ENCODE results near the gene OXSM. TPM values are rescaled to one million over a fixed set of nuclear protein-coding genes. Genes with fewer than 3 reads are reported as not detected.

OXSM gene
- total RNA-seq, 1 experiment from 2014 or later, result 11.1 TPM

- no peaks in the 10 kb centered on the region for H3K9me3 Mint-ChIP-seq (ENCODE audit: unreplicated experiment)
- no TSS peak for BruUV-seq (replicated peaks)
- no peaks in the 10 kb centered on the region for H3K4me1 ChIP-seq
- peaks cover 27% of the 10 kb centered on the region for H3K36me3 Mint-ChIP-seq (ENCODE audit: insufficient read depth, unreplicated experiment)
- H3K4me1 Mint-ChIP-seq (ENCODE audit: low read depth, unreplicated experiment), result no peaks in the 10 kb centered on the region
- H3K9me3 ChIP-seq, result no peaks in the 10 kb centered on the region
- CTCF ChIA-PET, result no interaction called here
- no peaks in the 10 kb centered on the region for H3K27me3 ChIP-seq (replicated peaks; ENCODE audit: control insufficient read depth, insufficient read depth, low read length)
- H3K27me3 Mint-ChIP-seq (ENCODE audit: insufficient read depth, unreplicated experiment), result no peaks in the 10 kb centered on the region
- DNase-seq, result no peak
- no peak overlapping the region for H3K4me3 Mint-ChIP-seq (ENCODE audit: unreplicated experiment)
- H3K36me3 ChIP-seq (ENCODE audit: control insufficient read depth, insufficient read depth, low read length), result no peaks in the 10 kb centered on the region; the same call in 1 of the 2 replicates
- H3K4me3 ChIP-seq (ENCODE audit: low read depth, low read length), result no peak overlapping the region
- TF ChIP-seq, protein P1, sequence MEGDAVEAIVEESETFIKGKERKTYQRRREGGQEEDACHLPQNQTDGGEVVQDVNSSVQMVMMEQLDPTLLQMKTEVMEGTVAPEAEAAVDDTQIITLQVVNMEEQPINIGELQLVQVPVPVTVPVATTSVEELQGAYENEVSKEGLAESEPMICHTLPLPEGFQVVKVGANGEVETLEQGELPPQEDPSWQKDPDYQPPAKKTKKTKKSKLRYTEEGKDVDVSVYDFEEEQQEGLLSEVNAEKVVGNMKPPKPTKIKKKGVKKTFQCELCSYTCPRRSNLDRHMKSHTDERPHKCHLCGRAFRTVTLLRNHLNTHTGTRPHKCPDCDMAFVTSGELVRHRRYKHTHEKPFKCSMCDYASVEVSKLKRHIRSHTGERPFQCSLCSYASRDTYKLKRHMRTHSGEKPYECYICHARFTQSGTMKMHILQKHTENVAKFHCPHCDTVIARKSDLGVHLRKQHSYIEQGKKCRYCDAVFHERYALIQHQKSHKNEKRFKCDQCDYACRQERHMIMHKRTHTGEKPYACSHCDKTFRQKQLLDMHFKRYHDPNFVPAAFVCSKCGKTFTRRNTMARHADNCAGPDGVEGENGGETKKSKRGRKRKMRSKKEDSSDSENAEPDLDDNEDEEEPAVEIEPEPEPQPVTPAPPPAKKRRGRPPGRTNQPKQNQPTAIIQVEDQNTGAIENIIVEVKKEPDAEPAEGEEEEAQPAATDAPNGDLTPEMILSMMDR (IDR thresholded peaks at IDR 0.05; ENCODE audit: insufficient read depth in 1 of 2, low read depth in 1 of 2, low read length in 1 of 2, severe bottlenecking in 1 of 2, unreplicated experiment in 1 of 2), result no peak
- POLR2A ChIA-PET, result no interaction called here
- H3K27ac Mint-ChIP-seq (ENCODE audit: unreplicated experiment), result no peak overlapping the region
- intact Hi-C loops (cut with micrococcal nuclease; ENCODE audit: unreplicated experiment), result no loop called here
Observed at GRCh38 chr3:25748189-25748588, 41.7 kb upstream of the OXSM start.

DNA sequence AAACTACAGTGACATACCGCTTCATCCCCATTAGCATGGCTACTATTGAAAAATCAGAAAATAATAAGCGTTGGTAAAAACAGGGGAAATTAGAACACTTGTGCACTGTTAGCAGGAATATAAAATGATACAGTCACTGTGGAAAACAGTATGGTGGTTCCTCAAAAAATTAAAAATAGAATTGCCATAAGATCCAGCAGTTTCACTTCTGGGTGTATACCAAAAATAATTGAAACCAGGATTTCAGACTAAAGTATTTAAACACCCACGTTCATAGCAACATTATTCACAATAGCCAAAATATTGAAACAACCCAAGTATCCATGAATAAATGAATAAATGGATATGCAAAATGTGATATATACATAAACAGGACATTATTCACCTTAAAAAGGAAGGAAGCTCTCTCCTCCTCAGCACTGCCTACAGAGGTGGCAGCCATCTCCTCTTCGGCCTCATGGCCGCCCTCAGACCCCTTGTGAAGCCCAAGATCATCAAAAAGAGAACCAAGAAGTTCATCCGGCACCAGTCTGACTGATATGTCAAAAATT, 40.8 kb upstream of the OXSM start:
- peaks cover 27% of the 10 kb centered on the region for H3K36me3 Mint-ChIP-seq (ENCODE audit: insufficient read depth, unreplicated experiment)
- no peaks in the 10 kb centered on the region for H3K27me3 Mint-ChIP-seq (ENCODE audit: insufficient read depth, unreplicated experiment)
- no peak overlapping the region for H3K4me3 Mint-ChIP-seq (ENCODE audit: unreplicated experiment)
- ChIA-PET POLR2A (no interaction called here), CTCF (no interaction called here)
- H3K9me3 ChIP-seq, result no peaks in the 10 kb centered on the region
- H3K4me1 ChIP-seq, result no peaks in the 10 kb centered on the region
- no peaks in the 10 kb centered on the region for H3K9me3 Mint-ChIP-seq (ENCODE audit: unreplicated experiment)
- no peak overlapping the region for H3K4me3 ChIP-seq (ENCODE audit: low read depth, low read length)
- no TSS peak for BruUV-seq (replicated peaks)
- DNase-seq, result no peak
- H3K36me3 ChIP-seq (ENCODE audit: control insufficient read depth, insufficient read depth, low read length), result no peaks in the 10 kb centered on the region; the same call in 1 of the 2 replicates
- H3K4me1 Mint-ChIP-seq (ENCODE audit: low read depth, unreplicated experiment), result no peaks in the 10 kb centered on the region
- H3K27ac Mint-ChIP-seq (ENCODE audit: unreplicated experiment), result no peak overlapping the region
- intact Hi-C loops (cut with micrococcal nuclease; ENCODE audit: unreplicated experiment), result no loop called here
- no peaks in the 10 kb centered on the region for H3K27me3 ChIP-seq (replicated peaks; ENCODE audit: control insufficient read depth, insufficient read depth, low read length)
- TF ChIP-seq, protein P1 (IDR thresholded peaks at IDR 0.05; ENCODE audit: insufficient read depth in 1 of 2, low read depth in 1 of 2, low read length in 1 of 2, severe bottlenecking in 1 of 2, unreplicated experiment in 1 of 2), result no peak

- peaks cover 20% of the 10 kb centered on the region for H3K36me3 Mint-ChIP-seq (ENCODE audit: insufficient read depth, unreplicated experiment)
- H3K36me3 ChIP-seq (ENCODE audit: control insufficient read depth, insufficient read depth, low read length), result no peaks in the 10 kb centered on the region; the same call in 1 of the 2 replicates
- no peak for DNase-seq
- intact Hi-C loops (cut with micrococcal nuclease; ENCODE audit: unreplicated experiment), result no loop called here
- no peak overlapping the region for H3K4me3 ChIP-seq (ENCODE audit: low read depth, low read length)
- H3K27me3 ChIP-seq (replicated peaks; ENCODE audit: control insufficient read depth, insufficient read depth, low read length), result no peaks in the 10 kb centered on the region
- H3K9me3 ChIP-seq, result no peaks in the 10 kb centered on the region
- BruUV-seq (replicated peaks), result no TSS peak
- TF ChIP-seq, protein P1 (IDR thresholded peaks at IDR 0.05; ENCODE audit: insufficient read depth in 1 of 2, low read depth in 1 of 2, low read length in 1 of 2, severe bottlenecking in 1 of 2, unreplicated experiment in 1 of 2), result no peak
- H3K27me3 Mint-ChIP-seq (ENCODE audit: insufficient read depth, unreplicated experiment), result no peaks in the 10 kb centered on the region
- ChIA-PET CTCF (no interaction called here), POLR2A (no interaction called here)
- no peaks in the 10 kb centered on the region for H3K4me1 ChIP-seq
- H3K27ac Mint-ChIP-seq (ENCODE audit: unreplicated experiment), result no peak overlapping the region
- no peak overlapping the region for H3K4me3 Mint-ChIP-seq (ENCODE audit: unreplicated experiment)
- H3K4me1 Mint-ChIP-seq (ENCODE audit: low read depth, unreplicated experiment), result no peaks in the 10 kb centered on the region
- H3K9me3 Mint-ChIP-seq (ENCODE audit: unreplicated experiment), result no peaks in the 10 kb centered on the region
Observed at GRCh38 chr3:25751048-25751447, 38.8 kb upstream of the OXSM start.
